GM12801 (cell line): Measurements from ENCODE around the gene SH2D2A.

Experiments
- TF ChIP-seq, protein P1 (sequence below): IDR thresholded peaks from one replicate; pipeline ENCODE4 v1.5.1; 2011; ENCODE audit warnings: control low read depth; ENCODE audit not compliant: insufficient read length; ENCODE audit errors: extremely low read depth

SH2D2A gene

DNA sequence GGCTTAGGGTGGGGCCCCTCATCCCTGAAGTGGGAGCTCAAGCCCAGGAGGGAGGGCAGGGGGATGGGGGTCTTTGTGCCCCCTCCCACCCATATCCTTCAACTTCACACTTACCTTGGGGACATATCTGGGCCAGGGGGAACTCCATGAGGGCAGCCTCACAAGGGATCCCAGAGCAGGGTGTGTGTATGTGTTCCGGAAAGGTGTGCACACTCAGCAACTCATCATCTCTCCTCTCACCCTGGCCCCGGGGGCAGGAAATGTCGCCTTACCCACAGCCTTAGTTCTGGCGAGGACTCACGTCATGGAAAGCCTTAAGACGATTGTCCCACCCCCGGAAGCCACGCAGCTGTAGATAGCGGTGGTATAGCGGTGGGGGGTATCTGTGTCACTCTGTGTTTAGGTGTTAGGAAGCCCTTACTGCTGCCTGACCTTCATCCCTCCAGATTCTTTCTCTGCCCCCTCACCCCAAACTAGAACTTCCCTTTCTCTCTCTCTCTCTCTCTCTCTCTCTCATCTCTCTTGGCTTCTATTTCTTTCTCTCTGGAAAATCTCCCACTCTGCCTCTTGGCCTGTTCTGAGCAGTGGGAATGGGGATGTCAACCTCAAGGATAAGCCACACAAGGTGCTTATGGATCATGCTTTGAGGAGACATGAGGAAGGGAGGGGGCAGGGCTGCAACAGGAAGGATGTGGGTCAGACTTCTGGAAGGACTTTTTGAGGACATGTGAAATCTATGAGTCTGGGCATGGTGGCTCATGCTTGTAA, at the start of gene SH2D2A:
TSS of gene SH2D2A (minus strand) at position 288 of the 768 bp plus-strand sequence. CDS start at position 148, 140 bp downstream.
- TF ChIP-seq, protein P1, sequence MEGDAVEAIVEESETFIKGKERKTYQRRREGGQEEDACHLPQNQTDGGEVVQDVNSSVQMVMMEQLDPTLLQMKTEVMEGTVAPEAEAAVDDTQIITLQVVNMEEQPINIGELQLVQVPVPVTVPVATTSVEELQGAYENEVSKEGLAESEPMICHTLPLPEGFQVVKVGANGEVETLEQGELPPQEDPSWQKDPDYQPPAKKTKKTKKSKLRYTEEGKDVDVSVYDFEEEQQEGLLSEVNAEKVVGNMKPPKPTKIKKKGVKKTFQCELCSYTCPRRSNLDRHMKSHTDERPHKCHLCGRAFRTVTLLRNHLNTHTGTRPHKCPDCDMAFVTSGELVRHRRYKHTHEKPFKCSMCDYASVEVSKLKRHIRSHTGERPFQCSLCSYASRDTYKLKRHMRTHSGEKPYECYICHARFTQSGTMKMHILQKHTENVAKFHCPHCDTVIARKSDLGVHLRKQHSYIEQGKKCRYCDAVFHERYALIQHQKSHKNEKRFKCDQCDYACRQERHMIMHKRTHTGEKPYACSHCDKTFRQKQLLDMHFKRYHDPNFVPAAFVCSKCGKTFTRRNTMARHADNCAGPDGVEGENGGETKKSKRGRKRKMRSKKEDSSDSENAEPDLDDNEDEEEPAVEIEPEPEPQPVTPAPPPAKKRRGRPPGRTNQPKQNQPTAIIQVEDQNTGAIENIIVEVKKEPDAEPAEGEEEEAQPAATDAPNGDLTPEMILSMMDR = no peak

DNA sequence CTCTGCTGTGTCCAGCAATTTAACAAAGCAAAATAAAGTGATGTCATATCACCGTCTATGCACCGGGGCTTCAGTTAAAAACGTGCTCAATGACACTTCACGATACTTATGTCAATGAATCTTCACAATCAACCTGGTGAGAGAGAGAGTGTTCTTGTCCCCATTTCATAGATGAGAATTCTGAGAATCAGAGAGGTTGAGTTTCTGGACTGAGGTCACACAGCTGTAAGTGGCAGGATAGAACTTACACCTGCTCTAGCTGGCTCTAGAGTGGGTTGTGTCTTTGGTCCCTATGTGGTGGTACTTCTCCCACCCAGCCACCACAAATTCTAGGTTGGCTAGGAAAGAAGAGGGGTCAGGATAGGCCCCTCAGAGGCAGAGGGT, 49.2 kb upstream of the SH2D2A start:
- TF ChIP-seq, protein P1 = no peak

DNA sequence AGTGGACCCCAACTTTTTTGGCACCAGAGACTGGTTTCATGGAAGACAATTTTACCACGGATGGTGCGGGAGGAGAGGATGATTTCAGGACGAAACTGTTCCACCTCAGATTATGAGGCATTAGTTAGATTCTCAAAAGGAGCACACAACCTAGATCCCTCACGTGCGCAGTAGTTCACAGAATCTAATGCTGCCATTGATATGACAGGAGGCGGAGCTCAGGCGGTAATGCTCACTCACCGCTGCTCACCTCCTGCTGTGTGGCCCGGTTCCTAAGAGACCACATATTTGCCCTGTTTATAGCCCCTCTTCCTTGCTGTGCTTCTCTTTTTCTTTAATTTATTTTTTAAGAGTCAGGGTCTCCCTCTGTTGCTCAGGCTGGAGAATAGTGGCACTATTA, 48.6 kb upstream of the SH2D2A start:
- TF ChIP-seq, protein P1 = no peak

DNA sequence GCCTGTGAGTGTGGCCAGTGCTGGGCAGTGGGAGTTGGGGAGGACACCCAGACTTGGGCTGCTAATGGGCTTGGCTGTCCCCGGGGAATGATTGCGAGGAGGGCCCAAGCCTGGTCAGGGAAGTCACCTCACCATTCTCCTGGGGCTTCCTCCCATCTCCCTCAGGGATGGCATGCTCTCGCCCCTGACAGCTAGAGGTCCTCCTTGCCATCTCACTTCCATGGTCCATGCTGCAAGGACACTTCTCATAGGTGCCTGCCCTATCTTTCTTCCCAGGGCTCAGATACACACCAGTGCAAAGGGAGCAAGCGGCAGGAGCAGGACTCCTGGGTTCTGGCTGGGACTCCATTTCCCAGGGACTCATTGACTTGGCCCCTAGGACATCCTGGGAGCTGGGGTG, 48.1 kb upstream of the SH2D2A start:
- TF ChIP-seq, protein P1 = no peak

DNA sequence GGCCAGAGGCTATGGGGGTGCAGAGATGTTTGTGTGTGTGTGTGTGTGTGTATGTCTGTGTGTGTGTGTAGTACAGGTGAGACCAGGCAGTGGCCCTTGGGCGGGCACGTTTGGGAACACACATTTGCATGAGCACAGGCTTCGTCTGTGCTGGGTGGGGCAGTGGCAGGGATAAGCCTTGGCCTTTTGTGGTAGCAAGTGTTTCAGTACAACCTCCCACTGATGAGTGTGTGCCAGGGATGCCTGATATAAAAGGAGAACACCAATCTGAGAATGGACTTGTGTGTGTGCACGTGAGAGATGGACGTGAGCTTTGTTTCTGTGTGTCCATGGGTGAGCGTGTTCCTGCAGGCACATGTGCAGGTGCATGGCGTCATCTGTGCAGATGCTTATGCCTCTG, 47.0 kb upstream of the SH2D2A start:
- TF ChIP-seq, protein P1 = no peak

DNA sequence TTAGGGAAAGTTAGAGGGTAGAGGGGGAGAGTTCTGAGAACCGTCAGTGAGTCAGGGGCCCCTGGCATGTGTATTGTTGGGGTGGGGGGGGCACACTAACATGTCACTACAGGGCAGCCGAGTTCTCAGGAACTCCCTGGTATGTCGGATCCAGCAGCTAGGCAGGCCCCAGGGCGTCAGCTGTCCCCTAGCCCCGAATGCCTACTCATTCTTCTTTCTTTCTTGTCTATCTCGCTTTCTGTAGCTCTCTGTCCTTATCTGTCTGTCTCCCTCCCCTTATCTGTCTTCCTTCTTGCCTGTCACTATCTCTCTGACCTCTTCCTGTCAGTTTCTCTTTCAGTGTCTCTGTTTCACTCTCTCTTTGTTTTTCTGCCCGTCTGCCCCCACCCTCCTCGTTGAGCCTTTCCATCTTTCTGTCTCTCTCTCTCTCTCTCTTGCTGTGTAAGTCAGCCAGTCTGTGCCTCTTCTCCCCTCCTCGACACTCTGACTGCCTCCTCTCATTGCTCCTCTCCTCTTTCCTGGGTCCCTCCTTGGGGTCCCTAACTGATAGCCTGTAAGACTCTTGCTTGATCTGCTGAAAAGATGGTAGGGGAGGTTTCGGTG, 46.5 kb upstream of the SH2D2A start:
- TF ChIP-seq, protein P1 = no peak

DNA sequence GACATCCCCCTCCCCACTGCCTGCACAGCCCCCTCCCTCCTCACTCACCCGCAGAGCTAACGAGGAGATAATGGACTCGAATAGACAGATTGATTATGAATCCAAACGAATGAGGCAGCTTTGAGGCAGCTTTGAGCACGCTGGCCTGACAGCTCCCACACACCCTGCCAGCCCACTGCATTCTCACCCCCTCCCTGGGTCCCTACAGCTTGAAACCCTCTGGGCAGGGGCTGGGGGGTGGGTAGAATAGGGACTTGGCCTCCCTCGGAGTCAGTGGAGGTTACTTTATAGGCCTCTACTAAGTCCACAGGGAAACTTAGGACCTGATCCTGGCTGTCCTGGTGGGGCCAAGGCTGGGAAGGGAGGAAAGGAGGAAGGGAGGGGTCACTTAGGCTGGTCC, 45.9 kb upstream of the SH2D2A start:
- TF ChIP-seq, protein P1 = no peak
